Lower leg skin (tissue), 3 donors: ENCODE measurements around the gene VANGL2.

ENCODE experiments used
- POLR2A ChIP-seq, 2 donors: fragments of 450-650 bp; IDR thresholded peaks; one replicate each; pipeline ENCODE4 v1.6.1; 2016 to 2017; ENCODE audit warnings: antibody characterized with exemption in 2 of 2, mild to moderate bottlenecking in 1 of 2, moderate library complexity in 1 of 2
- TF ChIP-seq, protein P1 (sequence below), 3 donors: fragments of 450-650 bp; IDR thresholded peaks; one replicate each; pipeline ENCODE4 v1.5.1; 2016; ENCODE audit warnings: antibody characterized with exemption in 3 of 3, mild to moderate bottlenecking in 3 of 3, moderate library complexity in 2 of 3

DNA sequence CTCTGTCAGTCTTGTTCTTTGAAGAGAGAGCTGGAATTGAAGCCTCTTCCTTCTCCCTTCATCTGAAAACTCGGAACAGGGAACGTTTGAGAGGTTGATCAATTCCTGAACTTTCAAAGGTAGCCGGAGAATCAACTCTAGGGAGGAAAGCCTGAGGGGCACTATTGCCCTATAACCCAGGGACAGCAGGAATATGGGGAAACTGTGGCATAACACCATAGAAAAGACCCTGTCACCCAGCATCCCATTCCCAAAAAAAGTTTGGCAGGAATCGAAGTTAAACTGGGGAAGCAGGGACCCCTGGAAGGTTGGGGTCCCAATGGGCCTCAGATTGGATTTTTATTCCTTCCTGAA is 38.6 kb upstream of the VANGL2 start:
- TF ChIP-seq POLR2A (IDR thresholded peaks at IDR 0.05): no peak
- TF ChIP-seq, protein P1, sequence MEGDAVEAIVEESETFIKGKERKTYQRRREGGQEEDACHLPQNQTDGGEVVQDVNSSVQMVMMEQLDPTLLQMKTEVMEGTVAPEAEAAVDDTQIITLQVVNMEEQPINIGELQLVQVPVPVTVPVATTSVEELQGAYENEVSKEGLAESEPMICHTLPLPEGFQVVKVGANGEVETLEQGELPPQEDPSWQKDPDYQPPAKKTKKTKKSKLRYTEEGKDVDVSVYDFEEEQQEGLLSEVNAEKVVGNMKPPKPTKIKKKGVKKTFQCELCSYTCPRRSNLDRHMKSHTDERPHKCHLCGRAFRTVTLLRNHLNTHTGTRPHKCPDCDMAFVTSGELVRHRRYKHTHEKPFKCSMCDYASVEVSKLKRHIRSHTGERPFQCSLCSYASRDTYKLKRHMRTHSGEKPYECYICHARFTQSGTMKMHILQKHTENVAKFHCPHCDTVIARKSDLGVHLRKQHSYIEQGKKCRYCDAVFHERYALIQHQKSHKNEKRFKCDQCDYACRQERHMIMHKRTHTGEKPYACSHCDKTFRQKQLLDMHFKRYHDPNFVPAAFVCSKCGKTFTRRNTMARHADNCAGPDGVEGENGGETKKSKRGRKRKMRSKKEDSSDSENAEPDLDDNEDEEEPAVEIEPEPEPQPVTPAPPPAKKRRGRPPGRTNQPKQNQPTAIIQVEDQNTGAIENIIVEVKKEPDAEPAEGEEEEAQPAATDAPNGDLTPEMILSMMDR (IDR thresholded peaks at IDR 0.05): no peak
